NB4 (cell line): Measurements from ENCODE around the gene HELZ.
"Not testable (repeated sequence)": the region's sequence is repeated elsewhere in the genome, so short reads cannot be mapped to it uniquely, and the experiment has no call there.

Source experiments
- DNase-seq: peaks from one replicate; pipeline ENCODE4 v3.0.0; 2010; ENCODE audit warnings: low read depth
- H3K4me3 ChIP-seq: one replicate; pipeline ENCODE4 v1.5.1; 2011; ENCODE audit warnings: mild to moderate bottlenecking, low read depth, low read length, moderate library complexity
- CTCF ChIP-seq: IDR thresholded peaks from one replicate; pipeline ENCODE4 v1.5.1; 2012; ENCODE audit warnings: low read depth, low read length
- MAX ChIP-seq: IDR thresholded peaks from 2 replicates; pipeline ENCODE4 v1.6.1; 2011; ENCODE audit warnings: low read depth, low read length
- MYC ChIP-seq: IDR thresholded peaks from 2 replicates; pipeline ENCODE4 v1.6.1; 2011; ENCODE audit warnings: low read depth, low read length
- POLR2A ChIP-seq: IDR thresholded peaks from 2 replicates; pipeline ENCODE4 v1.6.1; 2011; ENCODE audit warnings: mild to moderate bottlenecking; ENCODE audit not compliant: insufficient read length; ENCODE audit errors: extremely low read depth

Gene HELZ

GRCh38 chr17:67151717-67152116 is 93.3 kb downstream of the HELZ start:
- no peak overlapping the region for H3K4me3 ChIP-seq
- TF ChIP-seq POLR2A (no peak), CTCF (no peak)
- DNase-seq = no peak

GRCh38 chr17:67150826-67151225 is 94.2 kb downstream of the HELZ start:
- no peak for DNase-seq
- TF ChIP-seq POLR2A (no peak), MAX (no peak), MYC (no peak), CTCF (no peak)
- no peak overlapping the region for H3K4me3 ChIP-seq

GRCh38 chr17:67148352-67148751 is 96.6 kb downstream of the HELZ start:
- no peak overlapping the region for H3K4me3 ChIP-seq
- TF ChIP-seq POLR2A (no peak), MYC (no peak), MAX (no peak), CTCF (no peak)
- DNase-seq = no peak

GRCh38 chr17:67145183-67145805 is 99.7 kb downstream of the HELZ start:
- no peak for TF ChIP-seq MYC
- DNase-seq = no peak
- no peak overlapping the region for H3K4me3 ChIP-seq

GRCh38 chr17:67143318-67143717 is 101.7 kb downstream of the HELZ start:
- no peak overlapping the region for H3K4me3 ChIP-seq
- TF ChIP-seq CTCF (no peak), MAX (no peak)
- DNase-seq = no peak

GRCh38 chr17:67142030-67142429 is 103.0 kb downstream of the HELZ start:
- DNase-seq, H3K4me3 ChIP-seq: not testable (repeated sequence)

GRCh38 chr17:67139784-67140665 is 105.0 kb downstream of the HELZ start:
- no peak overlapping the region for H3K4me3 ChIP-seq
- TF ChIP-seq MAX (no peak), CTCF (peak; percentile 3), MYC (no peak), POLR2A (no peak)
- peak; percentile 18 for DNase-seq
